NCI-H1417 (cell line): ENCODE results near the gene XRCC5.
"Not testable (repeated sequence)": the region's sequence is repeated elsewhere in the genome, so short reads cannot be mapped to it uniquely, and the experiment has no call there.

Source experiments
- DNase-seq, 3 experiments: peaks; one replicate each; lab custom pipeline; 2025; lab: John Stamatoyannopoulos, UW

Gene XRCC5

DNA sequence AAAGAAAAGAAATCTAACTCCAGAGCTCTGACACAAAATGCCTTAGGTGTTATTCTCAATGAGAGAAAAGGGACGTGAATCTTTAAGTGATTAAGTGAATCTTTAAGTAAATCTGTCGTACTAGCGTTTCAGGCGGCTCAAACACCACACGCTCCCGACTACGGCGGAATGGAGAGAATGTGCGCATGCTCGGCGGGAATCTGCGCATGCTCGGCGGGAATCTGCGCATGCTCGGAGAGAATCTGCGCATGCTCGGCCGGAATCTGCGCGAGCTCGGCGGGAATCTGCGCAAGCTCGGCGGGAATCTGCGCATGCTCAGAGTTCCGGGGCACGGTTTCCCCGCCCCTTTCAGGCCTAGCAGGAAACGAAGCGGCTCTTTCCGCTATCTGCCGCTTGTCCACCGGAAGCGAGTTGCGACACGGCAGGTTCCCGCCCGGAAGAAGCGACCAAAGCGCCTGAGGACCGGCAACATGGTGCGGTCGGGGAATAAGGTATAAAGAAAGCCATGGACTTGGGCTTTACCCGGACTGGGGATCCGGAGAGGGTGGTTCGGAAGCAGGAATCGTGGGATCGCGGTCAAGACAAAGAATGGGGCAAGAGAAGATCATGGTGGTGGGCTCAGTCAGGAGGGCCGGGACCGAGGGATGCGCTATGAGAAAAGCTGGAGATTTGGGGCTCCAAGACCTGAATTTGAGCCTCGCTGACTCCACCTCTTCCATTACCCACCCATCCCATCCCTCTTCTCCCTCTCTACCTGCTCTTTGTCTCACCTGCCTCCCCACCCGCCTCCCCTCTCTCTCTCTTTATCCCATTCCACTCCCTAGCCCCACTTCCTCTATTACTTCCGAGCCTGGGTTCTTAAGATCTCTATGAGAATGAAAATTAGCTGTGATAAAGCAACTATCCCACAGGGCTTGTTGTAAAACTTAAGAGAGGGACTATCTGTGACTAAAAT lies at the start of gene XRCC5:
Gene XRCC5, plus strand, starts transcription at position 382 of the 955 bp plus-strand sequence. Its CDS starts 89 bp downstream, at position 471.
- peak; percentile 95 to 98 (median 97) for DNase-seq

DNA sequence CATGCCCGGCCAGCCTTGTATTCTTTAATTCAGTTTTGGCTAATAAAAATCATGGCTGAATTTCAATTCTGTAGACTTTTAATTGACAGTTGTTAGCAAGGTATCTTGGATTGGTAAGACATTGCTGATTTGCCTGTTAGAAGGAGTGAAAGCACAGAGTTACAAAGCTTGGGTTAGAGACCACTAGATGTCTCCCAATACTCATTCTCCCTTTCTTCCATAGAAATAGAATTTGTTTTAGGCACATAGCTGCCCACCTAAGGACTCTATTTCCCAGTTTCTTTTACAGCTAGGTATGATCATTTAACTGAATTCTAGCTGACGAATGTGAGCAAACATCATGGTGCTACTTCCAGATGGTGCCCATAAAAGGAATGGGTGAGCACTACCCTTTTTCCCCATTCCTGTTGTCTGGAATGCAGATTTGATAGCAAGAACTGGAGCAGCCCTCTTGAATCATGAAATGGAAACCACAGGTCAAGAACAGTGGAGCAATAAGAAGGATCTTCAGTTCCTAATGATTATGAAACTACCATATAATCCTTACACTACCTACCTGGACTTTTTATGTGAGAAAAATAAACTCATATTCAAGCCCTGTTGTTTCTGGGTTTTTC lies 45.0 kb upstream of the XRCC5 start:
- peak in 1 of 3 experiments; percentile 7 for DNase-seq

DNA sequence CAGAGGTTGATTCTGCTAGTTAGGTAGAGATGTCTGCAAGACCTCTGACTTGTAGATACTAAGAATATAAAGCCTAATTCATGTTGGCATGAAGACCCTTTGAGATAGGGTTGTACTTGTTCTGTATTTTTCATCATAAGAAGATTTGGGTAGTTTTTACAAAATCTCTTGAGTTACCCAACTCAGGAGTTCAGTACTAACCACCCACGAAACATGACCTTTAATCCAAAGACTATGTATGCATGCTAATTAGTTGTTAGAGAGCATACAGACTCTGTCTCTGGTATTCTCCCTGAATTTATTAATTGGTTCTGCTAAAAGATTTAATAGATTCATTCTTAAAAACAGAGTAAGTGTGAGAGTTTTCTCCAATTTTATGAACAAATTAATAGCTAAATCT lies 44.5 kb upstream of the XRCC5 start:
- DNase-seq, result no peak

DNA sequence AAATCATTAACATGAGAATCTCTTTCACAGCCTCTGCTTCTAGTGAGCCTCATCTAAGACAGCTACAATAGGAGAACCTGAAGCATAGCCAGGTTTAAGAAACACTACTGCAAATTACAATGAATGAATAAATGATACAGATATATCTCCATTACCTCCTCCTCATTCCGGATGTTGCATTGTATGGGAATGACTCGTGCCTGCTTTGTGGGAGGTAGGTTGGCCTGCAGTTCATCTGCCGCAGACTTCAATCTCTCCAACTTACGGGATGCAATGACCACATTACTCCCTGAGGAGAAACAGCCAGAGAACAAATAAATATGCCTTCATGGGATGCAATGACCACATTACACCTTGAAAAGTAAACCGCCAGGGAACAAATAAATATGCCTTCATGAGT lies 42.9 kb upstream of the XRCC5 start:
- no peak for DNase-seq

DNA sequence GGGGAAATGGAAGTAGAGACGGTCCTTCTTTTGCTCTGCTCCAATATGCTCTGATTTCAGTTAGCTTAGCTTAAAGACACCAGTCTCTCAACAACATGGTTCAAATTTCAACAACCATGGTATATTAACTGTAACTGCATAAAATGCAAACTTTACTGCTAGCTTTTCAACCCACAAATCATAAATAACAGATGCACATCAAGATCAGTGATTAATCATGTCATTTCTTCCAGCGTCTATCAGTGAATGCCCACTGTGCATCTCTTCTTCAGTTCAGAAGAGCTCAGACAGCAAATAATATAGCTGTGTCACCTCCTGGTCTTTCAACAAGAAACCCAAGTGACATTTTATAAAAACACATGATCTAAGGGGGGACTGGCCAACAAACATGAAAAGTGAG lies 40.1 kb upstream of the XRCC5 start:
- no peak for DNase-seq

DNA sequence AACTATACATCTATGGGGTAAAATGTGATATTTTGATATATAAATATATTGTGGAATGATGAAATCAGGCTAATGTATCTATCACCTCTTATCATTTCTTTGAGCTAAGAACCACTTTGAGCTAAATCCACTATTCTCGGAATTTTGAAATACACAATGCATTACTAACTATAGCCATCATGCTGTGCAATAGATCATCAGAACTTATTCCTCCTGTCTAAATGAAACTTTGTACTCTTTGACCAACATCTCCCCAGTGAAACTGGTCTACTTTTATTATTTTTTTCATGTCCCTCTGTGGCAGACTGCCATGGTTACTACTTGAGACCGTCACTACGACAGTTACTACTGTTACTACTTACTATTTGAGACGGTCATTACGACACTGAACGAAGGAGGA lies 39.0 kb upstream of the XRCC5 start:
- DNase-seq, result no peak

DNA sequence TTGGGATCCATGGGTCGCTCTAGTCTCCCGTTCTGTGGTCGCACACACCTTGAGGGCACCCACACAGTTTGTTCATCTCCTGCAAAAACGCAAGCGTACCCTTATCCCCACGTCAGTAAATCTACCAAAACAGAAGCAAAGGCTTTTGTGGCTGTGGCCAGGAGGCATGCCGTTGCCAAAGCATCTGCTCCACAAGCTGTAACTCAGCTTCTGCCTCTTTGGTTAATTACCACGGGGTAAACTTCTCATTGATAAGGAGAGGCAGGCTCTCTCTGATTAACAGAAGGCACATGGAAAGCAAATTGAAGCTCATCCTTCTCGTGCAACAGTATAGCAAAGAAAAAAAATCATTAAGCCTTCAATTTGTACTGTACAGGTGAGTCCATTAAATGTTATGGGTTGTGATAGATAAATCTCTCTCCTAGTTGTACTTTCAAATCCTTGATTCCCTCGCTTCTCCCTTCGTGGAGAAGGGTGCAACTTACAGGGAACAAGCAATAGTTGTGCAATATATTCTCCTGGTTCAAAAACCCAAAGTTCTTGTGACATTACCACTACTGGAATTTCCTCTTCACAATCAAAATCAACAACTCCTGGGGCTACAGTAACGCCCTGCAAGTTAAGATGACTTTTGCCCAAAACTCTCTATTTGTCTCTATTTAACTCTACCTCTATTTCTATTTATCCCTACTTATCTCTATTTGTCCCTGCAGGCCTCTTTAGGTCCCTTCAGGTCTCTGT lies 37.9 kb upstream of the XRCC5 start:
- no peak for DNase-seq

DNA sequence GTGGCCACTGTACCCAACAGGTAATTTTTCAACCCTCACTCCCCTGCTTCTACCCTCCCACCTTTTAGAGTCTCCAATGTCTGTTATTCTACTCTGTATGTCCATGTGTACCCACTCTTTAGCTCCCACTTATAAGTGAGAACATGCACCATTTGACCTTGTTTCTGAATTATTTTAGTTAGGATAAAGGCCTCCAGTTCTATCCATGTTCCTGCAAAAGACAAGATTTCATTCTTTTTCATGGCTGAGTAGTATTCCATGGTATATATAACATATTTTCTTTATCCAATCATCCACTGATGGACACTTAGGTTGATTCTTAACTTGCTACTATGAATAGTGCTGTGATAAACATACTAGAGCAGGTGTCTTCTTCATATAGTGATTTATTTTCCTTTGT lies 36.7 kb upstream of the XRCC5 start:
- no peak for DNase-seq

DNA sequence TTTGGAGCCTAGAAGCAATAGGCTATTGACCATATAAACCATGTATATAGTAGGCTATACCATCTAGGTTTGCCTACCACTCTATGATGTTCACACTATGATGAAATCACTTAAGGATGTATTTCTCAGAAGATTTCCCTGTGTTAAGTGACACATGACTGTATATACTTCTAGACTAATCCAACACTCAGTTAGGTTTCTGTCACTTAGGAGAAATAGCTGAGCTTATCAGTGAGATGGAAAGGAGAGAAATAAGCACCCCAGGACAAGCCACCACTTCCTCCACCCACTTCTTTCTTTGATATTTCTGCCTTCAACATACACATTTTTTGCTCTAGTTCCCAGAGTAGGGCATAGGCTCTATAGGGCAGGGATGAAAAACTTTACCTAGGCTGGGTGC lies 35.4 kb upstream of the XRCC5 start:
- DNase-seq, result no peak

DNA sequence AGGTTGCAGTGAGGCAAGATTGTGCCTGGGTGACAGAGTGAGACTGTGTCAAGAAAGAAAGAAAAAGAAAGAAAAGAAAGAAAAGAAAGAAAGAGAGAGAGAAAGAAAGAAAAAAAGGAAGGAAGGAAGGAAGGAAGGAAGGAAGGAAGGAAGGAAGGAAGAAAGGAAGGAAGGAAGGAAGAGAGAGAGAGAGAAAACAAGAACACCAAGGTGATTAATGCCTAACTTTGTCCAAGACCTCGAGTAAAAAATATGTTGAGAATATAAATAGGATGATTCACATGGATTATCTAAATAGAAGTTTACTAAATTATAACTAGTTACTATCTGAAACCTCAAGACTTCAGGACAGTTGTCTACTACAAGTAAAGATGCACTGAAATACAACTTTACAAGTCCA lies 34.8 kb upstream of the XRCC5 start:
- DNase-seq, result no peak

DNA sequence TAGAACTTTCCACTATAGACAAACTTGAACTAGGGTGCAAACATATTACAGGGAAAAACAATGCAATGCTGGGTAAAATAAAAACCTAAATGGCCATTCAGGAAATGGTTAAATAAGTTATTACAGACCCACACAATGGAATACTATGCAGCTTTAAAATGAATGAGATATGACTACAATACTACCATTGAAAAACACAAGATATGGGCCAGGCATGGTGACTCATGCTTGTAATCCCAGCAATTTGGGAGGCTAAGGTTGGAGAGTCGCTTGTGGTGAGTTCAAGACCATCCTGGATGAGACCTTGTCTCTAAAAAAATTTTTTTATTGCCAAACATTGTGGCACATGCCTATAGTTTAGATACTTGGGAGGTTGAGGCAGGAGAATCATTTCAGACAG lies 34.4 kb upstream of the XRCC5 start:
- no peak for DNase-seq

DNA sequence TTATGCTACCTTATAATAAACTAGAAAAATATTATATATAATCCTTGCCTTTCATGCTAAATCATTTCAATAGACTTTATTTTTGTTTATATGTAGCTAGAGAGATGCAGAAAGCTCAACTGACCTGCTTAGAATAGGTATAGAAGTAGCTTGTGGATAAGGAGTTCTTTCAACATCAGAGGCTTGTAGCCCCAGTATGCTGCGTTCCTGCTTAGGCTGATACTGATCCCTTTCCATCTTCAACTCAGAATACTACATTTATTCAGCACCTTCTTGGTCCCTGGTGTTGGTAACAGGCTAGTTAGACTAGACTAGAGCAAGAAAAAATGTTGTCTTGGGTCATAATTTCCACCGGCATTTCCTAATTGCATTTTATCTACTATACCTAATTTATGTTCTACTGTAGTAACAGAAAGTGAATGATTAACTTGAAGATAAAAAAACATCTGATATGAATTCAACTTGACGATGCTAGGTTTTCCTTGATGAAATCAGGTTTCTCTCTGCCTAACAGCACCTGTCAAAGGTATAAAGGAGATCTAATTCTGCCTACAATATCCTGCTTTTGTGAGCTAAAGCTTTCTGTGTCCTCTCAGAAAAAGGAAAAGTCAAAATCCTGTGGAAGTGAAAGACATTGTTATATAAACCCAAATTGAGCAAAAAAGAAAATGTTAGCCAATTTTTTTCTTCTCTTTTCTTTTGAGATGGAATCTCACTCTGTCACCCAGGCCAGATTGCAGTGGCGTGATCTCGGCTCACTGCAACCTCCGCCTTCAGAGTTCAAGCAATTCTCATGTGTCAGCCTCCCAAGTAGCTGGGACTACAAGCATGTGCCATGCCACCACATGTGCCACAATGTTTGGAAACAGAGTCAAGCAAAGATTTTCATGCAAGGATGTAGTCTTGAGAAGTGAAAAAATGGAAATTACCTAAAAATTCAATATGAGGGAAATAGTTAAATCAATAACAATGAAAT lies 33.4 kb upstream of the XRCC5 start:
- DNase-seq, result no peak

DNA sequence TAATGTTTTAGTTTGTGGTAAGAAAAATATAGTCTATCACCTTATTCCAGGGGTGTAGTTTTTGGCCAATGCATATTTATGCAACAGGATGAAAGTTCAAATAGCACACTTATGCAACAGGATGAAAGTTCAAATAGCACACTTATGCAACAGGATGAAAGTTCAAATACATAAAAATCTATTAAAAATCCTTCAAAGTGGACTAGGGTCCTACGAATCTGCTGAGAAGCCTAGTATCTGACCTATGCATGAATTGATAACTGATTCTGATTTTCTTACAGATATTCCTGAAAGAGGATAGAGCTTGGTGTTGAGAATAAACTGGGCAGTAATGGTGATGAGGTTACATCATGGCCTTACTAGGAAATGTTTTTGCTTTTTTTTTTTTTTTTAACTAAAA lies 30.4 kb upstream of the XRCC5 start:
- DNase-seq, result no peak

DNA sequence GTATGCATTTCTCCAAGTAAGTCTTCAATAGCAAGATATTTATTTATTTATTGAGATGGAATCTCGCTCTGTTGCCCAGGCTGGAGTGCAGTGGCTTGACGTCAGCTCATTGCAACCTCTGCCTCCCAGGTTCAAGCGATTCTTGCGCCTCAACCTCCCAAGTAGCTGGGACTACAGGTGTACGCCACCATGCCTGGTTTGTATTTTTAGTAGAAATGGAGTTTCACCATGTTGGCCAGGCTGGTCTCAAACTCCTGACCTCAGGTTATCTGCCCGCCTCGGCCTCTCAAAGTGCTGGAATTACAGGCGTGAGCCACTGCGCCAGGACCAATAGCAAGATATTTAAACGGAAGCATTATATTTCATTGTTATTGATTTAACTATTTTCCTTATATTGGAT lies 29.1 kb upstream of the XRCC5 start:
- DNase-seq, result not testable (repeated sequence)

DNA sequence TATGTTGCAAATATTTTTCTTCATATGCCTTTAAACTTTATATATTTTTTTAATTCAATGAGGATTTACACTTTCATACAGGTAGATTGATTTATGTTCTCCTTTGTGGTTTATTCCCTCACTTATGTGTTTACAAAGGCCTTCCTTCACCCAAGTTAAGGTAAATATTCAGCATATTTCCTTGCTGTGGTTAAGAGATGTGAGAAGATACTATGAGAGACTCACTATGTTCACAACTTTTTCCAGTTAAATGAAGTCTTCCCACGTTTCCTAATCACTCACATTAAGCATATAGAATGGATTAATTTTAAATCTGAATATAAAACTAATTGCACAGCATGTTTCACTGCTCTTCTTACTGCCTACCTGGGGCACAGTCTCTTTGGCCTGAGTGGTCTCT lies 28.1 kb upstream of the XRCC5 start:
- DNase-seq, result no peak

DNA sequence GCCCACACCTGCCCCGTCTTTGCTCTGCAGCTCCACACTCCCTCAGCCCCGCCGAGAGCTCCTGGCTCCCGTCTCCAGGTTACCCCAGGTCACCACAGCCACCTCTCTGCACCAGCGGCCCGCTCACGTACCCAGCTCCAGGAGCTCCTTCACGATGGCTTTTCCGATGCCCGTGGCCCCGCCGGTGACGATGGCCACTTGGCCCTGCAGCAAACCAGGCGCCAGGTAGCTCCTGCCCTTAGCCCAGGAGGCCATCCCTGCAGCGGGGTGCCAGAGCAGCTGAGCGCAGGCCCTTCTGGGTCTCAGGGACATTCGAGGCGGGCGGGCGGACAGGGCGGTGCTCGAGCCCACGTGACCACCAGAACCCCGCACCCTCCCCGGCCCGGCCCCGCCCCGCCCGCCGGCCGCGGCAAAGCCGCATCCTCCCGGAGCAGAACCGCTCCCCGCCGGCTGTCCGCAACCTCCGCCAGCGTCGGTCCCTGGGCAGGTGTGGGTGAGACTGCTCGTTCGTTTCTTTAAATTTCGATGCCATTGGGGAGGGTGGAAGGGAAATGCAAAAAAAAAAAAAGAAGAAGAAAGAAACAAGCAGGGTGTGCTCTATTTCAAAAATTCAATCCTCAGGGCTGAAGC lies 27.5 kb upstream of the XRCC5 start, which contains the start of the genes PECR and TMEM169:
Gene PECR, minus strand, starts transcription at position 323 of the 630 bp plus-strand sequence. Its CDS starts 68 bp downstream, at position 255.
Gene TMEM169, plus strand, starts transcription at position 433 of the 630 bp plus-strand sequence. CDS start 14,045 bp downstream, outside the sequence.
- DNase-seq, result peak; percentile 65 to 94 (median 91)

DNA sequence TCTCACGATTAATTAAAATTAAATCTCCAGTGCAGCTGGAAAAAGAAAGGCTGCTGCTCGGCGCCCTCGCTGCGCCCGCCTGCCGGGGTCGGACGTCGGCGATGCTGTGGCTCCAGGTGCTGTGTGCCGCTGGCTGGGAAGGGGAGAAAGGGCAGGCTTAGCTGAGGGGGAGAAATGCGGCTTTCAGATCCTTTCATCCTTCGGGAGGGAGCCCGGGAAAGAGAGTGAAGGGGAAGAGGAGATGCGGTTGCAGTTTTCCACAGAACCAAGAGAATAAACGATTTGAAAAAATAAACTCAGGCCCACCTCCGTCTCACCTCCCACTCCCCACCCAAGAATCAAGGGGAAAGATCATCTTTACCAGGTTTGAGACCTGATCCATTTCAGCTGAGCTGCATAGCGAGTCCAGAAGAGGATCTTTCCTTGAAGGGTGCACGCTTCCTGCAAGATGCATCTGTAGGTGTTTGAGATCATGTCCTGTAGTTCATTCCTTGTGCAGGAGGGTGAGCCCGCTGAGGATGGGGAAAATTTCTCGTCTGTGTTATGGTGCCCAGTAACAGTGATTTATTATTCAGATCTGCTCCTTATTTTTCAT lies 26.9 kb upstream of the XRCC5 start:
- peak in 2 of 3 experiments; percentile 75 to 87 for DNase-seq

DNA sequence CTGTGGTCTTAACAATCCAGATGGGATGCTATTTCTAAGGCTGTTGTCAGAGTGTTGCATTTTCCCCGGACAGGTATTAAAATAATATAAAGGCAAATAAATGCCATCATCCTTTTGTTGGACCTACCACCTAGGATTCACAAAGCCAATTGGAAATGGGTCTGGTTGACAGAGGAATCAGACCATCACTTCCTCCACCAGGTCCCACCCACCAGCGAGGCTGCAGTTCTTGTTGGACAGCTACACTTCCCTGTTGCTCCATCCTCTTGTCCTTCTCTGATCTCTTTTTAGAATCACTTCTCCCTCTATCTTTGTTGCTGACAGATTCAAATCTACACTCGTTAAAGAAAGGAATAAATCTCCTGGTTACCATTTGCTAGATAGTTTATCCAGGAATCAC lies 26.3 kb upstream of the XRCC5 start:
- peak in 2 of 3 experiments; percentile 35 to 65 for DNase-seq

DNA sequence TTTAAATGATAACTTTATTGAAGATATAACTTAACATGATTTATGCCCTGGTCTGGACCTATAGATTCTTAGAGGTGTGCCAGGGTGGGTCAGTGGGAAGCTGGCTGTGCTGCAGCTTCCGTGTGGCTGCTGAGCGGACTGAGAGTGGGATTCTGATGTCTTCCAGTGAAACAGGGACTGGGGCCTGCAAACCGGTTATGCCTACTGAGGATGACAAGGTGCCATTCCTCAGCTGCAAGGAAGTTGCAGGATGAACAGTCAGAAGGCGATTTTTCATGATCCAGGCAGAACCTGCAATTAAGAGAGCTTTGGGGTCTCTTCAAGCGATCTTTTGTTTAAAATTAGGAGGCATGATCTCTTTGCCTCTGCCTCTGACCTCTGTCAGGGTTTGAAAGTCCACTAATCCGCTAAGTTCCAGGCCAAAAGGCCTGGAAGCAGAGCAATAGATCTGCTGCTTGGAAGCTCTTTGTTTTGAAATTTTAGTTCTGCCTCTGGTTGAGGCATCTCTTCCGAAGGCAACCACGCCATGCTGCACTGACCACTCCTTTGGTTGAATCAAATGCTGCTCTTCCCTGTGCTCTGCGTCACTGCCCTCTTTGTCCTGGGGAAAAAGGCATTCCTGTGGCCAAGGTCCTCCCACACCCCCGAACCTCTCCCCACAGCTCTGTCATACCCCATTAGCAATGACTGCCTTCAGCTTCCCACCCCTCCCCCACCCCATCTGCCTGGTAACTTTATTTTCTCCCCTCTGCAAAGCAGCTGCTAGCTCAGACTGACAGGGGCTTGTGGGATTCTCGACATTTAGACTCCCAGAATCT lies 25.5 kb upstream of the XRCC5 start:
- DNase-seq, result peak; percentile 2 to 63 (median 48)
